SK-N-SH (cell line): Measurements from ENCODE around the gene PPP3CA. TPM values are rescaled to one million over a fixed set of nuclear protein-coding genes. Genes with fewer than 3 reads are reported as not detected.

Experiments
- CTCF ChIA-PET: fragments of 300-600, 350-600 bp; formaldehyde crosslinking; extraction: SDS; loops from one replicate; lab custom pipeline; 2021; lab: Yijun Ruan, JAX
- POLR2A ChIA-PET: fragments of 350-600 bp; sonication (Branson Sonifier 250); formaldehyde crosslinking; extraction: SDS; loops from one replicate; lab custom pipeline; 2020; ENCODE audit warnings: antibody characterized with exemption, inconsistent platforms; lab: Yijun Ruan, JAX
- DNase-seq: peaks from one replicate; pipeline ENCODE4 v3.0.0; 2012
- H2AFZ ChIP-seq: fragments of 200-600 bp; sonication (generic); 2 replicates; pipeline ENCODE4 v1.8.1; 2016; ENCODE audit warnings: antibody characterized with exemption, mild to moderate bottlenecking, low read depth
- H3F3A ChIP-seq: fragments of 200-600 bp; sonication (generic); replicated peaks from 2 replicates; pipeline ENCODE3; 2016; ENCODE audit warnings: antibody characterized with exemption, mild to moderate bottlenecking; ENCODE audit not compliant: insufficient read depth
- H3K27ac ChIP-seq, 2 experiments: fragments of 200-500 bp in 1 of 2; fragments of 200-600 bp in 1 of 2; sonication (Bioruptor generic) in 1 of 2; sonication (generic), shearing (Covaris generic) in 1 of 2; 2 replicates each; pipeline versions ENCODE4 v1.5.1 to v1.6.1; 2014 to 2016; ENCODE audit warnings: low read depth in 2 of 2, inconsistent platforms in 1 of 2, low read length in 1 of 2, mild to moderate bottlenecking in 1 of 2, mixed read lengths in 1 of 2
- H3K27me3 ChIP-seq: fragments of 200-600 bp; sonication (generic), shearing (Covaris generic); 2 replicates; pipeline ENCODE4 v1.6.1; 2016; ENCODE audit warnings: mixed run types; ENCODE audit not compliant: insufficient read depth
- H3K36me3 ChIP-seq, 2 experiments: fragments of 200-500 bp in 1 of 2; fragments of 200-600 bp in 1 of 2; sonication (Bioruptor generic) in 1 of 2; sonication (generic) in 1 of 2; replicated peaks in 1 of 2; 2 replicates each; pipeline versions ENCODE3 to v1.5.1; 2014 to 2016; ENCODE audit warnings: low read length in 1 of 2, mild to moderate bottlenecking in 1 of 2; ENCODE audit not compliant: insufficient read depth in 2 of 2, control insufficient read depth in 1 of 2
- H3K4me1 ChIP-seq, 2 experiments: fragments of 200-500 bp in 1 of 2; fragments of 200-600 bp in 1 of 2; sonication (Bioruptor generic) in 1 of 2; sonication (generic), shearing (Covaris generic) in 1 of 2; 2 replicates each; pipeline versions ENCODE4 v1.5.1 to v1.6.1; 2014 to 2016; ENCODE audit warnings: low read depth in 1 of 2, low read length in 1 of 2, mixed run types in 1 of 2; ENCODE audit not compliant: insufficient read depth in 2 of 2, control insufficient read depth in 1 of 2
- H3K4me2 ChIP-seq: fragments of 200-600 bp; sonication (generic), shearing (Covaris generic); 2 replicates; pipeline ENCODE4 v1.6.1; 2017; ENCODE audit warnings: mixed run types
- H3K4me3 ChIP-seq, 2 experiments: fragments of 200-500 bp in 1 of 2; fragments of 200-600 bp in 1 of 2; sonication (Bioruptor generic) in 1 of 2; sonication (generic), shearing (Covaris generic) in 1 of 2; 2 replicates each; pipeline versions ENCODE4 v1.5.1 to v1.8.1; 2014 to 2016; ENCODE audit warnings: low read depth in 2 of 2, inconsistent platforms in 1 of 2, low read length in 1 of 2, mild to moderate bottlenecking in 1 of 2, mixed read lengths in 1 of 2, moderate library complexity in 1 of 2
- H3K79me2 ChIP-seq: fragments of 200-600 bp; sonication (generic); 2 replicates; pipeline ENCODE4 v1.8.1; 2017; ENCODE audit warnings: mild to moderate bottlenecking; ENCODE audit not compliant: insufficient read depth
- H3K9ac ChIP-seq: fragments of 200-600 bp; sonication (generic); 2 replicates; pipeline ENCODE4 v1.6.1; 2017; ENCODE audit warnings: mixed run types
- H3K9me2 ChIP-seq: fragments of 200-600 bp; sonication (generic); 2 replicates; pipeline ENCODE4 v1.6.1; 2017; ENCODE audit warnings: mixed run types
- H3K9me3 ChIP-seq: fragments of 200-600 bp; sonication (generic); 2 replicates; pipeline ENCODE4 v1.6.1; 2017; ENCODE audit warnings: mixed run types, mild to moderate bottlenecking, moderate library complexity
- H4K20me1 ChIP-seq: fragments of 200-600 bp; sonication (generic); 2 replicates; pipeline ENCODE4 v1.6.1; 2017; ENCODE audit warnings: mild to moderate bottlenecking, mixed run types; ENCODE audit not compliant: insufficient read depth
- CHD2 ChIP-seq: fragments of 150-350 bp; IDR thresholded peaks from 2 replicates; pipeline ENCODE4 v1.6.1; 2018; ENCODE audit warnings: low read length; ENCODE audit not compliant: partially characterized antibody
- EP300 ChIP-seq, 2 experiments: IDR thresholded peaks; 2 replicates each; pipeline versions ENCODE4 v1.4.0 to v1.6.1; 2012; ENCODE audit warnings: borderline replicate concordance in 1 of 2, low read depth in 1 of 2, low read length in 1 of 2
- FOSL2 ChIP-seq: IDR thresholded peaks from 2 replicates; pipeline ENCODE4 v1.4.0; 2012; ENCODE audit warnings: low read depth, mild to moderate bottlenecking, moderate library complexity, borderline replicate concordance
- FOXM1 ChIP-seq: IDR thresholded peaks from 2 replicates; pipeline ENCODE4 v1.4.0; 2012; ENCODE audit warnings: low read depth, mild to moderate bottlenecking
- GATA2 ChIP-seq: sonication (generic); formaldehyde crosslinking; IDR thresholded peaks from 2 replicates; pipeline ENCODE4 v1.5.0; 2020; ENCODE audit warnings: mild to moderate bottlenecking, missing genetic modification reagents
- JUND ChIP-seq: IDR thresholded peaks from 2 replicates; pipeline ENCODE4 v1.4.0; 2012
- MXI1 ChIP-seq: IDR thresholded peaks from 2 replicates; pipeline ENCODE4 v1.6.1; 2012; ENCODE audit warnings: mild to moderate bottlenecking, low read depth, low read length, improper control_type of control experiment
- NRF1 ChIP-seq: IDR thresholded peaks from 2 replicates; pipeline ENCODE4 v1.6.1; 2012; ENCODE audit warnings: low read depth, mild to moderate bottlenecking, low read length
- POLR2AphosphoS5 ChIP-seq: IDR thresholded peaks from 2 replicates; pipeline ENCODE4 v1.6.1; 2012; ENCODE audit warnings: low read depth, low read length
- RCOR1 ChIP-seq: fragments of 150-350 bp; IDR thresholded peaks from 2 replicates; pipeline ENCODE4 v1.6.1; 2017; ENCODE audit warnings: antibody characterized with exemption, low read length
- RXRA ChIP-seq: IDR thresholded peaks from 2 replicates; pipeline ENCODE4 v1.4.0; 2012; ENCODE audit warnings: low read depth, mild to moderate bottlenecking, borderline replicate concordance
- SIN3A ChIP-seq: IDR thresholded peaks from 2 replicates; pipeline ENCODE4 v1.6.1; 2012; ENCODE audit warnings: low read depth, mild to moderate bottlenecking, low read length, moderate library complexity, borderline replicate concordance
- TCF12 ChIP-seq: IDR thresholded peaks from 2 replicates; pipeline ENCODE4 v1.4.0; 2012
- TEAD4 ChIP-seq: IDR thresholded peaks from 2 replicates; pipeline ENCODE4 v1.4.0; 2012; ENCODE audit warnings: mild to moderate bottlenecking, borderline replicate concordance; ENCODE audit not compliant: insufficient read depth
- WGBS: methylation state at CpG from one replicate; pipeline ENCODE4 v1.1.6; 2017; ENCODE audit warnings: low lambda C conversion rate; 5-methylcytosine and 5-hydroxymethylcytosine counted together
- polyA plus RNA-seq, 3 experiments: library from polyadenylated mRNA; depleted of rRNA; stranded (reverse); fragments of >200 nt; gene quantifications; 2 replicates each; pipeline ENCODE4 v1.2.3, GENCODE V29; 2012
- TF ChIP-seq, protein P1 (sequence below): IDR thresholded peaks from 2 replicates; pipeline ENCODE4 v1.4.0; 2012; ENCODE audit warnings: low read depth
- TF ChIP-seq, protein P2 (sequence below): IDR thresholded peaks from 2 replicates; pipeline ENCODE4; 2012
- TF ChIP-seq, protein P3 (sequence below): fragments of 150-350 bp; IDR thresholded peaks from 2 replicates; pipeline ENCODE4 v1.6.1; 2016; ENCODE audit warnings: mild to moderate bottlenecking, low read depth, low read length
- TF ChIP-seq, protein P4 (sequence below): IDR thresholded peaks from 2 replicates; pipeline ENCODE4 v1.4.0; 2012; ENCODE audit warnings: low read depth, borderline replicate concordance

Gene PPP3CA
- polyA plus RNA-seq, 1 of the 3 experiments (the other 2 are of a cell fraction) = 10.7 TPM

DNA sequence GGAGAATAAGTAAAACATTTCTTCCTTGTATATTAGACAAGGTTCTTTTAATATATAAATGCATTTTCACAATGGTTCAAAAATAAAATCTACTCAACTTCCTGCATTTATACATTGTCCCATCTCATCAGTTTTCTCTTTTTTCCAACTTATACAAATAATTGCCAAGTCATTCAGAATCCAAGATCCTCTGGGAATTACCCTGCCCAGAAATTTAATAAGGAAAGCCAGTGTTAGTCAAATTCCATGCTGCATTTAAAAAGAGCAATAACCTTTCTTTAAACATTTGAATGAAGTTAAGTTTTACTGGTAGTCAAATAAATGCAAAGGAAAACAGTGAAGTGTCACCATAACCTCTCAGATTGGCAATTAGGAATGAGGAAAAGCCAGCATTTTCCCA lies 357.9 kb downstream of the PPP3CA start (continued):
- no peak for TF ChIP-seq RXRA
- TF ChIP-seq, protein P1, sequence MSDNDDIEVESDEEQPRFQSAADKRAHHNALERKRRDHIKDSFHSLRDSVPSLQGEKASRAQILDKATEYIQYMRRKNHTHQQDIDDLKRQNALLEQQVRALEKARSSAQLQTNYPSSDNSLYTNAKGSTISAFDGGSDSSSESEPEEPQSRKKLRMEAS = no peak
- TF ChIP-seq, protein P2, sequence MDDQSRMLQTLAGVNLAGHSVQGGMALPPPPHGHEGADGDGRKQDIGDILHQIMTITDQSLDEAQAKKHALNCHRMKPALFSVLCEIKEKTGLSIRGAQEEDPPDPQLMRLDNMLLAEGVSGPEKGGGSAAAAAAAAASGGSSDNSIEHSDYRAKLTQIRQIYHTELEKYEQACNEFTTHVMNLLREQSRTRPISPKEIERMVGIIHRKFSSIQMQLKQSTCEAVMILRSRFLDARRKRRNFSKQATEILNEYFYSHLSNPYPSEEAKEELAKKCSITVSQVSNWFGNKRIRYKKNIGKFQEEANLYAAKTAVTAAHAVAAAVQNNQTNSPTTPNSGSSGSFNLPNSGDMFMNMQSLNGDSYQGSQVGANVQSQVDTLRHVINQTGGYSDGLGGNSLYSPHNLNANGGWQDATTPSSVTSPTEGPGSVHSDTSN = no peak
- TF ChIP-seq FOXM1 = no peak
- no peak for TF ChIP-seq CHD2

DNA sequence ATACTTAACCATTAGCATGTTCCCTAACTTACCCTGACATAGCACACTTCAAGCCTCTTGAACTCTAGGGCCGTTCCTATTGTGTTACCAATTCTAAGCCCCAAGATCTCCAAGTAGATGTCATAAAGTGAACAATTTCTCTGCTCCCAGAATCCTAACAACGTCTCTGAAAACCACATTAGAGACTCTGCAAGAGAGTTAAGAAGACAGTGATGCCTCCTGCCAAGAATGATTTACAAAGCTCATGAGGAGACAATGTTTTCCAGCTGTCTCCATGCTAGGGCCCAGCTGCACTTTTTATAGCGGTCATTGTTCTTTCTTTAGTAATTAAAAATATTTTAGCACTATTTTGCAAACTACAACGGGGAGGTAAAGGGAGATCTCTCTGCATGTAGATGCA lies 358.4 kb downstream of the PPP3CA start:
- CTCF ChIA-PET = interaction anchor here (1.1 kb wide), 1 partner anchor 54 kb away, joined by 3 read pairs; no protein-coding TSS in a partner anchor
- no peak for DNase-seq
- TF ChIP-seq, protein P1 = no peak
- TF ChIP-seq FOSL2 (no peak), SIN3A (no peak), EP300 (IDR thresholded peaks at IDR 0.05; ENCODE audit: borderline replicate concordance in 1 of 2, low read depth in 1 of 2, low read length in 1 of 2) (no peak), MXI1 (no peak), CHD2 (no peak), NRF1 (no peak), RCOR1 (no peak), TEAD4 (no peak), POLR2AphosphoS5 (no peak), JUND (no peak), TCF12 (no peak), GATA2 (CRISPR knock-in tag) (no peak)
- TF ChIP-seq, protein P3, sequence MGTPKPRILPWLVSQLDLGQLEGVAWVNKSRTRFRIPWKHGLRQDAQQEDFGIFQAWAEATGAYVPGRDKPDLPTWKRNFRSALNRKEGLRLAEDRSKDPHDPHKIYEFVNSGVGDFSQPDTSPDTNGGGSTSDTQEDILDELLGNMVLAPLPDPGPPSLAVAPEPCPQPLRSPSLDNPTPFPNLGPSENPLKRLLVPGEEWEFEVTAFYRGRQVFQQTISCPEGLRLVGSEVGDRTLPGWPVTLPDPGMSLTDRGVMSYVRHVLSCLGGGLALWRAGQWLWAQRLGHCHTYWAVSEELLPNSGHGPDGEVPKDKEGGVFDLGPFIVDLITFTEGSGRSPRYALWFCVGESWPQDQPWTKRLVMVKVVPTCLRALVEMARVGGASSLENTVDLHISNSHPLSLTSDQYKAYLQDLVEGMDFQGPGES = no peak
- TF ChIP-seq, protein P4, sequence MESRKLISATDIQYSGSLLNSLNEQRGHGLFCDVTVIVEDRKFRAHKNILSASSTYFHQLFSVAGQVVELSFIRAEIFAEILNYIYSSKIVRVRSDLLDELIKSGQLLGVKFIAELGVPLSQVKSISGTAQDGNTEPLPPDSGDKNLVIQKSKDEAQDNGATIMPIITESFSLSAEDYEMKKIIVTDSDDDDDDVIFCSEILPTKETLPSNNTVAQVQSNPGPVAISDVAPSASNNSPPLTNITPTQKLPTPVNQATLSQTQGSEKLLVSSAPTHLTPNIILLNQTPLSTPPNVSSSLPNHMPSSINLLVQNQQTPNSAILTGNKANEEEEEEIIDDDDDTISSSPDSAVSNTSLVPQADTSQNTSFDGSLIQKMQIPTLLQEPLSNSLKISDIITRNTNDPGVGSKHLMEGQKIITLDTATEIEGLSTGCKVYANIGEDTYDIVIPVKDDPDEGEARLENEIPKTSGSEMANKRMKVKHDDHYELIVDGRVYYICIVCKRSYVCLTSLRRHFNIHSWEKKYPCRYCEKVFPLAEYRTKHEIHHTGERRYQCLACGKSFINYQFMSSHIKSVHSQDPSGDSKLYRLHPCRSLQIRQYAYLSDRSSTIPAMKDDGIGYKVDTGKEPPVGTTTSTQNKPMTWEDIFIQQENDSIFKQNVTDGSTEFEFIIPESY = no peak
- TF ChIP-seq, all 33 proteins: peak for 0

More for the DNA sequence above, 358.4 kb downstream of the PPP3CA start:
- H3K79me2 ChIP-seq = no peaks in the 10 kb centered on the region
- peaks cover 17% of the 10 kb centered on the region for H3F3A ChIP-seq
- H3K27ac ChIP-seq = no peak overlapping the region
- WGBS = 72% methylated on average over 4 of the region's 4 CpGs
- H3K4me2 ChIP-seq = no peak overlapping the region
- no peaks in the 10 kb centered on the region for H3K27me3 ChIP-seq
- no peaks in the 10 kb centered on the region for H3K9me2 ChIP-seq
- H3K9ac ChIP-seq = no peak overlapping the region
- H3K4me1 ChIP-seq = peaks cover 0 to 5% of the 10 kb centered on the region in 2 experiments; a peak in 1 of 4 replicates
- no peaks in the 10 kb centered on the region for H4K20me1 ChIP-seq
- POLR2A ChIA-PET = no interaction called here
- H3K36me3 ChIP-seq = no peaks in the 10 kb centered on the region
- H2AFZ ChIP-seq = no peak overlapping the region
- H3K4me3 ChIP-seq = no peak overlapping the region
- H3K9me3 ChIP-seq = no peaks in the 10 kb centered on the region
